Dedifferentiated amniotic fluid mesenchymal stem cell (primary cell): ENCODE measurements around the gene MBD6.
"Not testable (repeated sequence)": the region's sequence is repeated elsewhere in the genome, so short reads cannot be mapped to it uniquely, and the experiment has no call there.

ENCODE experiments used
- DNase-seq: peaks from one replicate; pipeline ENCODE4 v3.0.0-alpha.2; 2016; ENCODE audit errors: extremely low spot score

Gene MBD6

DNA sequence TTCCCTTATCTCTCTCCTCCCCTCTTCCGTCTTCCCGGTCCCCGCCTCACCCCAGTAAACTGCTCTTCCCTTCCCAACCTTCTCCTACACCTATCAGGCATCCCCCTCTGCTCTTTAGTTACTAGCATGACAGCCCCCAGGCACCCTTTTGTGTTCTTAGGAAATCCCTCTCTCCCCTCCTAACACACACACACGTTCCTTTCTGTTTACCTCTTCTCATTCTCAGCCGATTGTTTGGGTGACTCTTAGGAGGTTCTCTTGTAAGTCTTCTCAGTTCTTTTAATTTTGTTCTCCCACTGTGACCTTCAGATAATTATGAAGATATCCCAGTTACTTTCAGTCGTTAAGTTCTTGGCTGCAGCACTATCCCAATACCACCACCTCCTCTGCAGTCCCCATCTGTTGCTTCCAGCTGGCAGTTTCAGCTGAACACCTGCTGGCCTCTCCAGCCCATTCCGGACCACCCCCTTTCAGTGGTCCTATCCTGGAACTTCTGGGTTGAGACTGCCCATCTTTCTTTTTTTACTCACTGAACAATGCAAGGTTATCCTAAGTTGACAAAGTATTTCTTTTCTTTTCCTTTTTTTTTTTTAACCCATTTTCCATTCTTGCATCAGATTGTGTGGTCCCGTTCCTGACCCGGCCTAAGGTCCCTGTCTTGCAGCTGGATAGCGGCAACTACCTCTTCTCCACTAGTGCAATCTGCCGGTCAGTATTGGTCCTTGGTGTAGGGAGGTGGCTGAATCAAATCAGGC lies 34.0 kb upstream of the MBD6 start:
- DNase-seq = no peak

DNA sequence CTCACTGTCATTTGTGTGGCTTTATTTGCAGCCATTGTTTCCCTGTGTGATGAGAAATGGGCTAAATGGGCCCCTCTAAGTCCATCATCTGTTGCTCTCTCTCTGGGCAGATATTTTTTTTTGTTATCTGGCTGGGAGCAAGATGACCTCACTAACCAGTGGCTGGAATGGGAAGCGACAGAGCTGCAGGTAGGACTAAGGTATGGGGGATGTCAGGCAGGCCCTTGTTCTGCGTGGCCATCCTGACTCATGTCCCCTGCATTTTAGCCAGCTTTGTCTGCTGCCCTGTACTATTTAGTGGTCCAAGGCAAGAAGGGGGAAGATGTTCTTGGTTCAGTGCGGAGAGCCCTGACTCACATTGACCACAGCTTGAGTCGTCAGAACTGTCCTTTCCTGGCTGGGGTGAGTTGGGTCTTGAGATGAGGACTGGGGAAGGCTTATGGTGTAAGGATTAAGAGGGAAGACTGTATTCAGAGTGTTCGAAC lies 33.4 kb upstream of the MBD6 start:
- DNase-seq = no peak

GRCh38 chr12:57490126-57490525 lies 32.5 kb upstream of the MBD6 start:
- DNase-seq = no peak

DNA sequence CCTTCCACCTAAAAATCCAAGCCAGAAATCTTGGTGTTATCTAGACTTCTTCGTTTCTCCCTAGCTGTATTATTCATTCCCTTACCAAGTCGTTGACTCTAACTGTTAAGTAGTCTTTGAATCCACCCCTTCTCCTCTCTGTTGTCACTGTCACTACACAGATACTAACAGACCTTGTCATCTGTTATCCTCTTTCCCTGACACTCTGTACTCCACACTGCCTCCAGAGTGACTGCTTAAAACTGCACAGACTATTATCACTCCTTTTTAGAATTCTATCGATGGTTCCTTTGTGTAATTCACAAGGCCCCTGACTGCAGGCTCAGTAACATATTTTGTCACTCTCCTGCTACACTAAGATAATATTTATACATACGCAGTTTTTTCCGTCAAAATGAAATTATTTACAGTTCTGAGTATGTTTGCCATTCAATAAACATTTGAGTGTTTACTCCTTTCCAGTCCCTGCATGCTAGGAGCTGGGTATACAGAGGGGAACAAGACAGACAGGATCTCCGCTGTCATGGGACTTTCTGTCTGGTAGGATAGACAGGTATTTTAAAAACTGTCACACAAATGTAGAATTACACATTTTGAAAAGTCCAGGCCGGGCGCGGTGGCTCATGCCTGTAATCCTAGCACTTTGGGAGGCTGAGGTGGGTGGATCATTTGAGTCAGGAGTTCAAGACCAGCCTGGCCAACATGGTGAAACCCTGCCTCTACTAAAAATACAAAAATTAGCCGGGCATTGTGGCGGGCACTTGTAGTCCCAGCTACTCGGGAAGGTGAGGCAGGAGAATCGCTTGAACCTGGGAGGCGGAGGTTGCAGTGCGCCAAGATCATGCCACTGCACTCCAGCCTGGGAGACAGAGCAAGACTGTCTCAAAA lies 31.0 kb upstream of the MBD6 start:
- DNase-seq = no peak

GRCh38 chr12:57495051-57495701 lies 27.4 kb upstream of the MBD6 start:
- not testable (repeated sequence) for DNase-seq

DNA sequence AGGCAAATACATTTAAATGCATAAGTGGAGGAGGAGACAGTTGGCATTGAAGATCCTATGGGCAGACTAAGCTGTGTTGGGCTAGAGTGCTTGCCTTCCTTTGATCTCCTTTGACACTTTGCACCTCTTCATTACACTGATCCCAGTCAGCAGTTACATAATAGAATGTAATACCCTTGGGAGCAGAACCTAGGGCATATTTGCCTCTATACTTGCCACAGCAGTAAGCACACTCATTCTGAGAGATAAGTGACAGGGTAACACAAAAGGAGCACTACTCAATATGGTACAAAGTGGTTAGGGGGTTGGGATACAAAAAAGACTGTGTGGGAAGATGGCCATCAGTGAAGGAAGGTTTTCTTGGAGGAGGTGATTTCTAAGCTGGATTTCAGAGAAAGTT lies 25.8 kb upstream of the MBD6 start:
- DNase-seq = no peak

- no peak for DNase-seq
Observed at GRCh38 chr12:57497223-57498131, 25.1 kb upstream of the MBD6 start.

- DNase-seq = no peak
Observed at GRCh38 chr12:57498132-57498502, 24.5 kb upstream of the MBD6 start.

DNA sequence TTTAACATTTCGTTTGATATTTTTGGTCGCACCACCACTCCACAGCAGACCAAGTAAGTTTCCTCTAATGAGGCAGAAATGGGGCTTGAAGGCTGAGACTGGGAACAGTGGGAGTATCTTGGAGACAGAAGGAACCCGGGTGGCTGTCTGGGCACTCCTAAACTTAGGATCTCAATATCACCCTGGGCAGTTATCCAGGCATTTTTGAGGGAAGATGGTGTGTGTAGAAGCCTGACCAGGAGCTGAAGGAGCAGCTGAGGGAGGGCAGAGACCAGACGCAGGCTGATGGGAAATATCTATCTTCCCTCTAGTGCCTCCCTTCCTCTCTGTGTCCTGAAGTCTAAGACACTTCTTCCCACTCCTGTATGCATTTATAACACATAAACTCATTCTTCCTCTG lies 24.1 kb upstream of the MBD6 start:
- no peak for DNase-seq

DNA sequence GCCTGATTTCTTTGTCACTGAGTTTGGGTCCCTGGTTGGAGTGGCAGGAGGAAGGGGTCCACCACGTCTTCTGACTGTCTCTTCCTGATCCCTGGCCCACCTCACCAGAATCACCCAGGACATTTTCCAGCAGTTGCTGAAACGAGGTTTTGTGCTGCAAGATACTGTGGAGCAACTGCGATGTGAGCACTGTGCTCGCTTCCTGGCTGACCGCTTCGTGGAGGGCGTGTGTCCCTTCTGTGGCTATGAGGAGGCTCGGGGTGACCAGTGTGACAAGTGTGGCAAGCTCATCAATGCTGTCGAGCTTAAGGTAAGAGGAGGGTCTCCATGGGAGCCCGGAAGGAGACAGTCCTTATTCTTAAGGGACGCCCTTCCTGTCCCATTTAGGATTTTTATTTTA lies 22.4 kb upstream of the MBD6 start:
- DNase-seq = no peak

GRCh38 chr12:57502311-57502969 lies 20.2 kb upstream of the MBD6 start:
- DNase-seq = not testable (repeated sequence)

DNA sequence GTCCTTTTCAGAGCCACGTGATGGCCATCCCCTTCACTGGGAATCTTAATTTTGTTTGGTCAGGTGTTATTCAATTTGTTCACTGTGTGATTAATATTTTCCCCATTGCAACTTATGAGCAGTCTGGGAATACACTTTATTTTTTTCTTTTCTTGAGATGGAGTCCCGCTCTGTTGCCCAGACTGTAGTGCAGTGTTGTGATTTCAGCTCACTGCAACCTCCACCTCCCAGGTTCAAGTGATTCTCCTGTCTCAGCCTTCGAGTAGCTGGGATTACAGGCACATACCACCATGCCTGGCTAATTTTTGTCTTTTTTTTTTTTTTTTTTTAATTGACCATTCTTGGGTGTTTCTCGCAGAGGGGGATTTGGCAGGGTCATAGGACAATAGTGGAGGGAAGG lies 16.1 kb upstream of the MBD6 start:
- DNase-seq = not testable (repeated sequence)

DNA sequence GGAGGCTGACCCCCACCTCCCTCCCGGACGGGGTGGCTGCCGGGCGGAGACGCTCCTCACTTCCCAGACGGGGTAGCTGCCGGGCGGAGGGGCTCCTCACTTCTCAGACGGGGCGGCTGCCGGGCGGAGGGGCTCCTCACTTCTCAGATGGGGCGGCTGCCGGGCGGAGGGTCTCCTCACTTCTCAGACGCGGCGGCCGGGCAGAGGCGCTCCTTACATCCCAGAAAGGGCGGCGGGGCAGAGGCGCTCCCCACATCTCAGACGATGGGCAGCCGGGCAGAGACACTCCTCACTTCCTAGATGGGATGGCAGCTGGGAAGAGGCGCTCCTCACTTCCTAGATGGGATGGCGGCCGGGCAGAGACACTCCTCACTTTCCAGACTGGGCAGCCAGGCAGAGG lies 14.8 kb upstream of the MBD6 start:
- DNase-seq = not testable (repeated sequence)

DNA sequence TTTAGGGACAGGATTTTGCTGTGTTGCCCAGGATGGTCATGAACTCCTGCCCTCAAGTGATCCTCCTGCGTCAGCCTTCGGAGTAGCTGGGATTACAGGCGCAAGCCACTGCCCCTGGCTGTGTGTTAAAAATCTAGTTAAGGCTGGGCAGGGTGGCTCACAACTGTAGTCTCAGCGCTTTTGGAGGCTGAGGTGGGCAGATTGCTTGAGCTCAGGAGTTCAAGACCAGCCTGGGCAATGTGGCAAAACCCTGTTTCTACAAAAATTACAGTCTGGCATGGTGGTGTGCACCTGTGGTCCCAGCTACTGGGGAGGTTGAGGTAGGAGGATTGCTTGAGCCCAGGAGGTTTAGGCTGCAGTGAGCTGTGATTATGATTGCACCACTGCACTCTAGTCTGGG lies 11.5 kb upstream of the MBD6 start:
- no peak for DNase-seq

- no peak for DNase-seq
Observed at GRCh38 chr12:57511588-57512325, 10.9 kb upstream of the MBD6 start.

- no peak for DNase-seq
Observed at GRCh38 chr12:57512665-57513064, 10.0 kb upstream of the MBD6 start.

GRCh38 chr12:57513266-57513665 lies 9.4 kb upstream of the MBD6 start:
- no peak for DNase-seq

- DNase-seq = not testable (repeated sequence)
Observed at GRCh38 chr12:57513677-57514076, 8.9 kb upstream of the MBD6 start.

DNA sequence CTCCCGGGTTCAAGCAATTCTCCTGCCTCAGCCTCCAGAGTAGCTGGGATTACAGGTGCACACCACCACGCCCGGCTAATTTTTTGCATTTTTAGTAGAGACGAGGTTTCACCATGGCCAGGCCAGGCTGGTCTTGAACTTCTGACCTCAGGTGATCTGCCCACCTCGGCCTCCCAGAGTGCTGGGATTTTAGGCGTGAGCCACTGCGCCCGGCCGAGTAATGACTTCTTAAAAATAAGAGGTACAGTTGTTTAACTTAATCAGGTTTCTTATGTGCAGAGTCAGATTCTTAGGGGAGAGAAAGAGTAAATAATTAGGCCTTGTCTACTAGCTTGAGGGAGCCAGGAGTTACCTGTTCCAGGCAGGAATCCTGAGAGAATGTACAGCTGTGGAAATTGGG lies 8.4 kb upstream of the MBD6 start:
- DNase-seq = not testable (repeated sequence)
